ENCODE results near the gene ATP6V0E2.
"Not testable (repeated sequence)": the region's sequence is repeated elsewhere in the genome, so short reads cannot be mapped to it uniquely, and the experiment has no call there.

The ATP6V0E2 gene

GRCh38 chr7:149894957-149895356, 21.2 kb downstream of the ATP6V0E2 start:
- not testable (repeated sequence) for H3K9me3 ChIP-seq (ENCODE audit: control insufficient read depth, insufficient read depth, low read length); H3K36me3 ChIP-seq (ENCODE audit: control insufficient read depth, insufficient read depth, low read length); H3K9ac ChIP-seq (ENCODE audit: low read depth, low read length); H3K27ac ChIP-seq (ENCODE audit: low read depth, low read length); H3K4me3 ChIP-seq (ENCODE audit: low read depth, low read length); H3K27me3 ChIP-seq (ENCODE audit: control insufficient read depth, insufficient read depth, low read length); H3K4me1 ChIP-seq (ENCODE audit: control insufficient read depth, insufficient read depth, low read length)

GRCh38 chr7:149907776-149908376, 34.1 kb downstream of the ATP6V0E2 start:
- not testable (repeated sequence) for H3K27ac ChIP-seq (ENCODE audit: low read depth, low read length); H3K9me3 ChIP-seq (ENCODE audit: control insufficient read depth, insufficient read depth, low read length); H3K4me3 ChIP-seq (ENCODE audit: low read depth, low read length); H3K36me3 ChIP-seq (ENCODE audit: control insufficient read depth, insufficient read depth, low read length); H3K9ac ChIP-seq (ENCODE audit: low read depth, low read length); H3K27me3 ChIP-seq (ENCODE audit: control insufficient read depth, insufficient read depth, low read length); H3K4me1 ChIP-seq (ENCODE audit: control insufficient read depth, insufficient read depth, low read length)

- H3K36me3 ChIP-seq (ENCODE audit: control insufficient read depth, insufficient read depth, low read length); H3K4me3 ChIP-seq (ENCODE audit: low read depth, low read length); H3K9ac ChIP-seq (ENCODE audit: low read depth, low read length); H3K27ac ChIP-seq (ENCODE audit: low read depth, low read length); H3K4me1 ChIP-seq (ENCODE audit: control insufficient read depth, insufficient read depth, low read length); H3K27me3 ChIP-seq (ENCODE audit: control insufficient read depth, insufficient read depth, low read length); H3K9me3 ChIP-seq (ENCODE audit: control insufficient read depth, insufficient read depth, low read length): not testable (repeated sequence)
Measured at GRCh38 chr7:149910219-149910618, 36.5 kb downstream of the ATP6V0E2 start.

GRCh38 chr7:149912126-149912525, 38.4 kb downstream of the ATP6V0E2 start:
- not testable (repeated sequence) for H3K36me3 ChIP-seq (ENCODE audit: control insufficient read depth, insufficient read depth, low read length); H3K9me3 ChIP-seq (ENCODE audit: control insufficient read depth, insufficient read depth, low read length); H3K27me3 ChIP-seq (ENCODE audit: control insufficient read depth, insufficient read depth, low read length); H3K4me1 ChIP-seq (ENCODE audit: control insufficient read depth, insufficient read depth, low read length); H3K9ac ChIP-seq (ENCODE audit: low read depth, low read length); H3K4me3 ChIP-seq (ENCODE audit: low read depth, low read length); H3K27ac ChIP-seq (ENCODE audit: low read depth, low read length)

GRCh38 chr7:149926414-149926813, 52.6 kb downstream of the ATP6V0E2 start:
- not testable (repeated sequence) for H3K27ac ChIP-seq (ENCODE audit: low read depth, low read length); H3K4me3 ChIP-seq (ENCODE audit: low read depth, low read length); H3K27me3 ChIP-seq (ENCODE audit: control insufficient read depth, insufficient read depth, low read length); H3K9me3 ChIP-seq (ENCODE audit: control insufficient read depth, insufficient read depth, low read length); H3K4me1 ChIP-seq (ENCODE audit: control insufficient read depth, insufficient read depth, low read length); H3K36me3 ChIP-seq (ENCODE audit: control insufficient read depth, insufficient read depth, low read length); H3K9ac ChIP-seq (ENCODE audit: low read depth, low read length)
